ENCODE data around the gene KCNQ1. TPM values are rescaled to one million over a fixed set of nuclear protein-coding genes. Genes with fewer than 3 reads are reported as not detected.

KCNQ1 gene
- total and polyA plus RNA-seq, 7 donors, result 0.48 to 3.1 (median 1.1) TPM

GRCh38 chr11:2416765-2417164 is 28.0 kb upstream of the KCNQ1 start:
- Histone ChIP-seq H3K27me3 (ENCODE audit: insufficient read depth in 3 of 3, low read length in 2 of 3) (no peaks in the 10 kb centered on the region), H3K4me3 (no peak overlapping the region), H3K27ac (no peak overlapping the region), H3K36me3 (ENCODE audit: insufficient read depth in 1 of 2, low read depth in 1 of 2) (no peaks in the 10 kb centered on the region), H3K4me1 (no peaks in the 10 kb centered on the region), H3K9me3 (no peaks in the 10 kb centered on the region)
- WGBS, 3 donors, result 68 to 73% (median 69%) methylated on average over 18 of the region's 18 CpGs
- intact Hi-C loops (cut with DNase I), result loop anchor here in 1 of 2 donors (10.0 kb wide), 1 partner anchor 252 kb away; the partner anchor contains the start of gene INS
- no peak for ATAC-seq
- no peak for TF ChIP-seq CTCF (IDR thresholded peaks at IDR 0.05)
- no peak for DNase-seq

- TF ChIP-seq CTCF (IDR thresholded peaks at IDR 0.05), result no peak
- Histone ChIP-seq H3K27me3 (ENCODE audit: insufficient read depth in 3 of 3, low read length in 2 of 3) (peaks cover 0 to 6% (median 0%) of the 10 kb centered on the region in 3 donors), H3K9me3 (no peaks in the 10 kb centered on the region), H3K27ac (no peak overlapping the region), H3K4me1 (no peaks in the 10 kb centered on the region), H3K36me3 (ENCODE audit: insufficient read depth in 1 of 2, low read depth in 1 of 2) (no peaks in the 10 kb centered on the region), H3K4me3 (no peak overlapping the region)
- intact Hi-C loops (cut with DNase I), result loop anchor here in 1 of 2 donors (10.0 kb wide), 1 partner anchor 253 kb away; the partner anchor contains the start of gene INS
- ATAC-seq (no peak), DNase-seq (peak in 1 of 2 donors; percentile 41)
- whole genome bisulfite sequencing, 3 donors, result 76 to 82% (median 78%) methylated on average over 23 to 30 of the region's 30 CpGs
Observed at GRCh38 chr11:2417856-2418692, 26.7 kb upstream of the KCNQ1 start.

- H3K4me3 ChIP-seq, result no peak overlapping the region
- no peaks in the 10 kb centered on the region for H3K36me3 ChIP-seq (ENCODE audit: insufficient read depth in 1 of 2, low read depth in 1 of 2)
- WGBS, 3 donors, result 72 to 80% (median 75%) methylated on average over 21 of the region's 21 CpGs
- TF ChIP-seq CTCF (IDR thresholded peaks at IDR 0.05), result no peak
- DNase-seq (peak in 1 of 2 donors; percentile 37), ATAC-seq (no peak)
- peaks cover 0 to 6% (median 0%) of the 10 kb centered on the region in 3 donors for H3K27me3 ChIP-seq (ENCODE audit: insufficient read depth in 3 of 3, low read length in 2 of 3)
- no peak overlapping the region for H3K27ac ChIP-seq
- H3K9me3 ChIP-seq, result no peaks in the 10 kb centered on the region
- intact Hi-C loops (cut with DNase I), result loop anchor here in 1 of 2 donors (10.0 kb wide), 1 partner anchor 254 kb away; the partner anchor contains the start of gene INS
- H3K4me1 ChIP-seq, result no peaks in the 10 kb centered on the region
Observed at GRCh38 chr11:2418693-2419360, 26.0 kb upstream of the KCNQ1 start.

GRCh38 chr11:2419638-2420501 is 24.9 kb upstream of the KCNQ1 start:
- 48 to 59% (median 52%) methylated on average over 28 to 36 of the region's 36 CpGs for WGBS, 3 donors
- peak; percentile 76 for TF ChIP-seq CTCF (IDR thresholded peaks at IDR 0.05)
- DNase-seq, result peak; percentile 74 to 86

More at GRCh38 chr11:2419638-2420501, 24.9 kb upstream of the KCNQ1 start:
- intact Hi-C loops (cut with DNase I), result loop anchor here (1.0 to 10.0 kb wide), 5 partner anchors 114 to 475 kb away; partner anchors contain the start of gene INS (in 1 of the 2)
- Histone ChIP-seq H3K36me3 (ENCODE audit: insufficient read depth in 1 of 2, low read depth in 1 of 2) (no peaks in the 10 kb centered on the region), H3K27me3 (ENCODE audit: insufficient read depth in 3 of 3, low read length in 2 of 3) (peaks cover 0 to 6% (median 0%) of the 10 kb centered on the region in 3 donors), H3K9me3 (no peaks in the 10 kb centered on the region), H3K4me3 (no peak overlapping the region), H3K4me1 (no peaks in the 10 kb centered on the region), H3K27ac (no peak overlapping the region)
- ATAC-seq, result peak; percentile 62 to 90 (median 80)

Measured in psoas muscle (tissue), 8 donors.